ENCODE results near the gene GALNT16. TPM values are rescaled to one million over a fixed set of nuclear protein-coding genes. Genes with fewer than 3 reads are reported as not detected.

Gene GALNT16
- total and polyA plus RNA-seq, 2 donors (not counting 3 experiments of a cell fraction or from before 2014, with no cell fraction given) = 0.39 to 0.49 TPM

DNA sequence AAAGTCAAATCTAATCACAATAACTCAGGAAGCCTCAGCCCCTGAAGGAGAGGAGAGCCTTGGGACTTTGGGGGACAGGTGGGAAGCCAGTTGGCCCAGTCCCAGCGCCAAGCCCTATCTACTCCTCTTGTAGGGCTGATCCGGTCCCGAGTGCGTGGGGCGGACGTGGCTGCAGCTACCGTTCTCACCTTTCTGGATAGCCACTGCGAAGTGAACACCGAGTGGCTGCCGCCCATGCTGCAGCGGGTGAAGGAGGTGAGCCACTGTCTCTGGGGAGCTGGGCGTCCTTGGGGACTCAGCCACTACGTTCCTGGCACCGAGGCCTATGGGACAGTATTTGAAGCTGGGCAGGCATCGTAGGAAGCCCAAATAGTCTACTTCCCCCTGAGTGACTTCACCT is 68.4 kb downstream of the GALNT16 start:
- Histone ChIP-seq H3K36me3 (ENCODE audit: control insufficient read depth in 2 of 2, extremely low read depth in 1 of 2, insufficient read depth in 2 of 2, low read length in 2 of 2) (no peaks in the 10 kb centered on the region), H3K9me3 (replicated peaks; ENCODE audit: control insufficient read depth, insufficient read depth, low read length) (no peaks in the 10 kb centered on the region), H4K20me1 (replicated peaks; ENCODE audit: control insufficient read depth, extremely low read depth, insufficient read depth, low read length) (no peaks in the 10 kb centered on the region), H3K4me2 (ENCODE audit: insufficient read depth, low read length) (no peak overlapping the region), H3K4me3 (replicated peaks in 1 of 3; ENCODE audit: insufficient read depth in 1 of 3, low read depth in 1 of 3, low read length in 3 of 3) (no peak overlapping the region), H3K27me3 (ENCODE audit: control insufficient read depth in 2 of 2, insufficient read depth in 2 of 2, low read length in 2 of 2) (peaks cover 4 to 7% of the 10 kb centered on the region in 2 experiments), H3K9ac (replicated peaks; ENCODE audit: extremely low read depth, insufficient read depth, low read length) (no peak overlapping the region), H3K4me1 (ENCODE audit: control insufficient read depth, extremely low read depth, insufficient read depth, low read length) (no peaks in the 10 kb centered on the region), H3K27ac (ENCODE audit: insufficient read depth, low read depth, low read length) (no peak overlapping the region), H3K9me1 (replicated peaks; ENCODE audit: control insufficient read depth, extremely low read depth, insufficient read depth, low read length) (no peaks in the 10 kb centered on the region), H2AFZ (ENCODE audit: low read depth, low read length) (no peak overlapping the region), H3K79me2 (ENCODE audit: control insufficient read depth, insufficient read depth, low read length) (no peaks in the 10 kb centered on the region)
- BruUV-seq (replicated peaks) = no TSS peak
- POLR2A ChIA-PET = no interaction called here
- CTCF ChIA-PET = interaction anchor here (1.3 kb wide), 1 partner anchor 19 kb away, joined by 3 read pairs; no protein-coding TSS in a partner anchor
- dilution Hi-C loops (cut with MboI; ENCODE audit: extremely low pct_ligation_motif_present, low sequenced_read_pairs) = no loop called here
- FAIRE-seq (no peak), DNase-seq (ENCODE audit: low read depth, low spot score) (no peak)
- TF ChIP-seq FOS (IDR thresholded peaks at IDR 0.05; ENCODE audit: borderline replicate concordance, insufficient read depth, low read length) (no peak), POLR2A (IDR thresholded peaks at IDR 0.05; ENCODE audit: low read depth, low read length) (no peak), EZH2 (IDR thresholded peaks at IDR 0.05; ENCODE audit: borderline replicate concordance, low read depth, low read length, severe bottlenecking) (no peak), GATA2 (IDR thresholded peaks at IDR 0.05; ENCODE audit: insufficient read depth, insufficient read length, low read depth, low read length) (no peak), JUN (IDR thresholded peaks at IDR 0.05; ENCODE audit: borderline replicate concordance, insufficient read depth, insufficient read length, low read depth) (no peak)
- intact Hi-C loops (cut with micrococcal nuclease) = no loop called here

DNA sequence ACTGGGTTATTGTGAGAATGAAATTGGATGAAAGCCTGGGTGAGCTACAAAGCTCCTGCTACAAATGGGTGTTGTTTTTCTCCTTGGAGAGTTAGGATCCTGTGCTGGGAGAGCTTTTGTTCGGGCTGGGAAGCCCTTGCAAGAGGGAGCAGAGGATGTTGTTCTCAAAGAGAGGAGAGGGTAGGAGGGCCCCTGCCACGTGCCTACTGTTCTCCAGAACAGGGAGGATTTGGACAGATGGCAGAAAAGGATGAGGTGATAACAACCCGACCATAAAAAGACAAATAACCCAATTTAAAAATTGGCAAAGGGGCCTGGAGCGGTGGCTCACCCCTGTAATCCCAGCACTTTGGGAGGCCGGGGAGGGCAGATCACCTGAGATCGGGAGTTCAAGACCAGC is 68.8 kb downstream of the GALNT16 start:
- H4K20me1 ChIP-seq (replicated peaks; ENCODE audit: control insufficient read depth, extremely low read depth, insufficient read depth, low read length) = no peaks in the 10 kb centered on the region
- no peak overlapping the region for H3K27ac ChIP-seq (ENCODE audit: insufficient read depth, low read depth, low read length)
- no peaks in the 10 kb centered on the region for H3K36me3 ChIP-seq (ENCODE audit: control insufficient read depth in 2 of 2, extremely low read depth in 1 of 2, insufficient read depth in 2 of 2, low read length in 2 of 2)
- intact Hi-C loops (cut with micrococcal nuclease) = no loop called here
- H3K27me3 ChIP-seq (ENCODE audit: control insufficient read depth in 2 of 2, insufficient read depth in 2 of 2, low read length in 2 of 2) = peaks cover 4 to 7% of the 10 kb centered on the region in 2 experiments
- no peak overlapping the region for H3K4me2 ChIP-seq (ENCODE audit: insufficient read depth, low read length)
- H3K9me3 ChIP-seq (replicated peaks; ENCODE audit: control insufficient read depth, insufficient read depth, low read length) = no peaks in the 10 kb centered on the region
- H3K9ac ChIP-seq (replicated peaks; ENCODE audit: extremely low read depth, insufficient read depth, low read length) = no peak overlapping the region
- TF ChIP-seq EZH2 (IDR thresholded peaks at IDR 0.05; ENCODE audit: borderline replicate concordance, low read depth, low read length, severe bottlenecking) (no peak), MYC (IDR thresholded peaks at IDR 0.05; ENCODE audit: low read depth, low read length) (no peak), MAX (IDR thresholded peaks at IDR 0.05; ENCODE audit: insufficient read depth, insufficient read length) (no peak), POLR2A (IDR thresholded peaks at IDR 0.05; ENCODE audit: low read depth, low read length) (no peak), GATA2 (IDR thresholded peaks at IDR 0.05; ENCODE audit: insufficient read depth, insufficient read length, low read depth, low read length) (no peak), JUN (IDR thresholded peaks at IDR 0.05; ENCODE audit: borderline replicate concordance, insufficient read depth, insufficient read length, low read depth) (no peak), POLR2AphosphoS5 (IDR thresholded peaks at IDR 0.05; ENCODE audit: insufficient read depth, low read depth, low read length) (no peak), FOS (IDR thresholded peaks at IDR 0.05; ENCODE audit: borderline replicate concordance, insufficient read depth, low read length) (no peak)
- TF ChIP-seq, protein P1, sequence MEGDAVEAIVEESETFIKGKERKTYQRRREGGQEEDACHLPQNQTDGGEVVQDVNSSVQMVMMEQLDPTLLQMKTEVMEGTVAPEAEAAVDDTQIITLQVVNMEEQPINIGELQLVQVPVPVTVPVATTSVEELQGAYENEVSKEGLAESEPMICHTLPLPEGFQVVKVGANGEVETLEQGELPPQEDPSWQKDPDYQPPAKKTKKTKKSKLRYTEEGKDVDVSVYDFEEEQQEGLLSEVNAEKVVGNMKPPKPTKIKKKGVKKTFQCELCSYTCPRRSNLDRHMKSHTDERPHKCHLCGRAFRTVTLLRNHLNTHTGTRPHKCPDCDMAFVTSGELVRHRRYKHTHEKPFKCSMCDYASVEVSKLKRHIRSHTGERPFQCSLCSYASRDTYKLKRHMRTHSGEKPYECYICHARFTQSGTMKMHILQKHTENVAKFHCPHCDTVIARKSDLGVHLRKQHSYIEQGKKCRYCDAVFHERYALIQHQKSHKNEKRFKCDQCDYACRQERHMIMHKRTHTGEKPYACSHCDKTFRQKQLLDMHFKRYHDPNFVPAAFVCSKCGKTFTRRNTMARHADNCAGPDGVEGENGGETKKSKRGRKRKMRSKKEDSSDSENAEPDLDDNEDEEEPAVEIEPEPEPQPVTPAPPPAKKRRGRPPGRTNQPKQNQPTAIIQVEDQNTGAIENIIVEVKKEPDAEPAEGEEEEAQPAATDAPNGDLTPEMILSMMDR (IDR thresholded peaks at IDR 0.05; ENCODE audit: extremely low read depth in 1 of 2, insufficient read depth in 1 of 2, low read depth in 1 of 2, low read length in 2 of 2) = no peak
- BruUV-seq (replicated peaks) = no TSS peak
- no peaks in the 10 kb centered on the region for H3K4me1 ChIP-seq (ENCODE audit: control insufficient read depth, extremely low read depth, insufficient read depth, low read length)
- H3K9me1 ChIP-seq (replicated peaks; ENCODE audit: control insufficient read depth, extremely low read depth, insufficient read depth, low read length) = no peaks in the 10 kb centered on the region
- H3K4me3 ChIP-seq (replicated peaks in 1 of 3; ENCODE audit: insufficient read depth in 1 of 3, low read depth in 1 of 3, low read length in 3 of 3) = no peak overlapping the region
- H2AFZ ChIP-seq (ENCODE audit: low read depth, low read length) = no peak overlapping the region
- dilution Hi-C loops (cut with MboI; ENCODE audit: extremely low pct_ligation_motif_present, low sequenced_read_pairs) = no loop called here
- H3K79me2 ChIP-seq (ENCODE audit: control insufficient read depth, insufficient read depth, low read length) = no peaks in the 10 kb centered on the region
- DNase-seq (ENCODE audit: low read depth, low spot score) (no peak), FAIRE-seq (no peak)
- ChIA-PET CTCF (interaction anchor here (1.3 kb wide), 1 partner anchor 18 kb away, joined by 3 read pairs; no protein-coding TSS in a partner anchor), POLR2A (no interaction called here)

Data from endothelial cell of umbilical vein (primary cell).